ENCODE data around the gene FRMD1.

FRMD1 gene

DNA sequence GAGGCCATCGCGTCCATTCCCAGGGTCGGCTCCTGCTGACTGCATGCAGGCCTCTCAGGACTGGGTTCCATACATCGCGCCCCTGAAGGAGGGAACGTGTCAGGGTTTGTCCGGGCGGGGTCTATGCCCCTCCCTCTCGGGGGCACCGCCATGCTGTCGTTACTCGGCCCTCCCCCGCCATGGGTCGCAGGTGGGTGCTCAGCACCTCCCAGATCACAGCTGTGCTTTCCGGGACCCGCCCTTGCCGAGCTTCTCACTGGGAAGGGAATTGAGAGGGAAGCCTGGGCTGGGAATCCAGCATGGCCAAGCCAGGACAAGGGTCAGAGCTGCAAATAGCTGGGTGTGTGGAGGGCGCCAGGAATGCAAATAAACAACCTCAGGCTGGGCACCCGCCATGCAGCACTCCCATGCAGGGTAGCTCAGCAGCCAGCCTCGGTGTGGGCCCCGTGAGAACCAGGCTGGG is at the start of gene FRMD1:
TSS of gene FRMD1 (minus strand) at position 270 of the 463 bp plus-strand sequence. CDS start at position 152, 118 bp downstream.
- H3K27ac ChIP-seq: no peak within 1 kb of the TSS
- DNase-seq (ENCODE audit: low read depth, low spot score): no peak

DNA sequence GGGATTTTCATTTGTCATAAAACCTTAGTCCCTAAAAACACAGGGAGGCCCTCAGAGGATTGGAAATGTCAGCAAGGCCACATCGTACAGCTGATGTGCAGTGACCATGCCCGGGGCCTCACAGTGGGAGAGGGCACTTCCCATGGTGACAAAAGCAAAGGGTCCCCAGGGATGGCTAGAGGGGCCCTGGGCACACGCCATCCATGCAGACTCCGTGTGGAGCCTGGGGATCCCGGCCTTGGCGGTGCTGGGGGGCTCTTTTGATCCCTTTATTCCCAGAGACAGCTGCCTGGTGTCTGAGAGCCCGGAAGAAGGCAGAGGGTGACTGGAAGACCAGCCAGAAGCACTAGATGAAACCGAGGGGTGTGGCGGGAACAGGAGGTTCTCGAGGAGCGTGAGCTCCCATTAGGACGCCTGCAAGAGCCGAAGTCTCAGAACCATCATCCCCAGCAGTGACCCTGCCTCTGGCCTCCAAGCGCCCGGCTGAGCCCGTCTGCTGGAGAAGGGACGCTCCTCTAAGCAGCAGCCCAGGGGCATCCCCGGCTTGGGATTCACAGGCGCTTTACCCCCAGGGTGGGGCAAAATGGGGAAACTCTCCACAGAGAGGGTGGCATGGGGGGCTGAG is 49.1 kb upstream of the FRMD1 start:
- DNase-seq (ENCODE audit: low read depth, low spot score): no peak
- no peak overlapping the region for H3K27ac ChIP-seq

DNA sequence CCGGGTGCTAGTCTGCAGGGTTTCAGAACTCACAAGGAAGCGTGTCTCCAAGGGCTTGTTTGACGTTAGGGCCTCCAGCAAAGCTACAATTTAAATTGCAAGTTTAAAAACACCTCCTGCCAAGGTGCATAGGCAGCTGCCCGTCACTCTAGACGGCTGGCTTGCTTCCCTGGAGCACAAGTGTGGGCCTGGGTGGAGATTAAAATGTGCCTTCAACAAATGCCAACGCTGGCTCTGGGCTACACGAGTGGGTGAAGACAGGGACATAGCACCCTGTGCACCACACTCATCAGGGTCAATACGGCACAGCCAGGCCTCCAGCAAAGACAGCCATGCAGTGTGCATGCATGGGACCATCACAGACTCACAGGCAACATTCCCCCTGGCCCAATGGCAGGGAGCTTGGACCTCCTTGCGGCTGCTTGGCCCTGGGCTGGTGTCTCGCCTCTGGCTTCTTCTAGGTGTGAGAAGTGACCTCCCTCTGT is 48.4 kb upstream of the FRMD1 start:
- DNase-seq (ENCODE audit: low read depth, low spot score): no peak

DNA sequence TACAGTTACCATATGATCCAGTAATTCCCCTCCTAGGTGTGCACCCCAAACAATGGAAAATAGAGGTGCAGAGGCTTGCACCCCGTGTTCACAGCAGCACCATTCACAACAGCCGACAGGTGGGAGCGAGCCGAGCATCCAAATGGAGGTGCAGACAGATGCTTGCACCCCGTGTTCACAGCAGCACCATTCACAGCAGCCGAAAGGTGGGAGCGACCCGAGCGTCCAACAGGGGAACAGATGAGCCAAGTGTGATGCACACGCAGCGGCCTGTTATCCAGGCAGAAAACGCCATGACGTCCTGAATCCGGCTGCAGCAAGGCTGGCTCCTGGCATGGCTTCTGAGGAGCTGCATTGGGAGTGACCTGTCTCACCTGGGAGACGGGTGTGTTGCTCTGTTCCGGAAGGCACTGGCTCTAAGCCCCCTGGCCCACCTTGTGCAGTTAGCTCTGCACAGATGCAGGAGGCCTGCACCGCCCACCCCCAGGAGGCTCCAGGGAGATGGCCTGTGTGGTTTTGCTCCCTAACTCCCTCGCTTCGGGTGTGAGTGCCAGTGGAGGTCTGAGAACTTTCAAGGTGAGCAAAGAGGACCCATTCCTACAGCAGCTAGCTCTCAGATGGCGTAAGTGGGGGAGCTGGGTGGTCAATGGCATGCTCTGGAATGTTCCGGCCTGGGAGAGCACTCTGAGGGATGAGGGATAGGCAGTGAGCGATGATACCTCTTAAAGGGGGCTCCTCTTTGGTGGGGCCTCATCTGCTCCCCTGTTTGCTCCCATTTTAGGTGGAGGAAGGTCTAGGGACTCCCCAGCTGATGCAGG is 47.8 kb upstream of the FRMD1 start:
- no peak for DNase-seq (ENCODE audit: low read depth, low spot score)
- no peak overlapping the region for H3K27ac ChIP-seq

More for the DNA sequence above, 48.4 kb upstream of the FRMD1 start:
- H3K27ac ChIP-seq: no peak overlapping the region

DNA sequence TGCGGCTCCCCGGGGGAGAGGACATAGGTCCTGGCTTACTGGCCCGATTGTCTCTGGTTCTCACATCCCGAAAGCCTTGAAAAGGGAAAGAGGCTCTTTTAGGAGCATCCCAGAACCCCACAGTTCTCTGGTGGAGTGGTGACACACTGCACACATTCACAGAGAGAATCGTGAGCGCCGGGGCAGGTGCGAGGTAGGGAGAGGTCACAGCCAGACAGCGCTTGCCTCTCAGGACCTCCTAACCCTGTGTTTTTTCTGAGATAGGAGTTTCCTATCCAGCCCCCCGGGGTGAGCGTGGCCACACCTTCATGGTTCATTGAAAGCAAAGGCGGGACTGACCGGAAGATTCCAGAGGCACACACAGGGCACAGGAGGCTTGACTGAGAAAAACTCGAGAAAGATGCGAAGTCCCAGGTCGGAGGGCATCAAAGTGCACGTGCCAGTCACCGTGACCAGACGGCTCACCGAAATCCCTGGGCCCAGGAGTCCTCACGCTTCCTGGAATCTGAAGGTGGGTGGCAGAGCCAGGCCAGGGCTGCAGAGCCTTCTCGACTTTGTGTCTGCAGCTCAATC is 46.5 kb upstream of the FRMD1 start:
- no peak for DNase-seq (ENCODE audit: low read depth, low spot score)
- no peak overlapping the region for H3K27ac ChIP-seq

DNA sequence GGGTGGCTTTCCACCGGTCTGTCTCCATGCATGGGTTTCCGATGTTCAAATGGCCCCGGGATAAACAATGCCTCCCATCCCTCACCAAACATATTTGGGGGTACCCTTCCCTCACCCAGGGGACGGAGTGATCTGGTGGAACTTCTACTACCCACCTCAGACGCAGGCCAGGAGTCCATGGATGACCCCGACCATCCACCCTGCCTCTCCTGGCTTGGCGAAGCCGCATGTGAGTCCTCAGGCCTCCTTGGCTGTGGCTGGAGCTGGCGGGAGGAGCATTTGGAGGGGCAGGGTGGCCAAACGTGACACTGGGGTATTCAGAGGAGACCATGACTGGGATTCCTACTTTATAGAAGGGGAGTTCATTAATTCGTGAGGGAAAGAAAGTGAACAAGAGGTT is 45.9 kb upstream of the FRMD1 start:
- H3K27ac ChIP-seq: no peak overlapping the region
- DNase-seq (ENCODE audit: low read depth, low spot score): no peak

DNA sequence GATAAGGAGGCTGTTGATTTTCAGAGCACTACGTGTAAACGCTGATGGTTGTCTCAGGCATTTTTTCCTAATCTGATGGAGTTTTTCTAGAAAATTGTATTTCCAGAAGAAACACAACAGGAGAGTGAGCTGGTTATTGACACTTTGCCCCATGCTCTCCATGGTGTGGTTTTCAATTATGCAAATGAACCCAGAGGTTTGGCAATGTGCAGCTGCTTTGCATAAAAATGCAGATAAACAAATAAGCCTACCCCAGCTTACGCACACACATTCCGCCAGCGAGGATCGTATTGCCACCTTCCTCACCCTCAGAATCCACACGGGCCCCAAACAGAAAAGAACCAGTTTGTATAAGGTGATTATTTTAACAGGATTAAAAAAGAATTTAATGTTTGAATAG is 45.1 kb upstream of the FRMD1 start:
- H3K27ac ChIP-seq: no peak overlapping the region
- no peak for DNase-seq (ENCODE audit: low read depth, low spot score)

DNA sequence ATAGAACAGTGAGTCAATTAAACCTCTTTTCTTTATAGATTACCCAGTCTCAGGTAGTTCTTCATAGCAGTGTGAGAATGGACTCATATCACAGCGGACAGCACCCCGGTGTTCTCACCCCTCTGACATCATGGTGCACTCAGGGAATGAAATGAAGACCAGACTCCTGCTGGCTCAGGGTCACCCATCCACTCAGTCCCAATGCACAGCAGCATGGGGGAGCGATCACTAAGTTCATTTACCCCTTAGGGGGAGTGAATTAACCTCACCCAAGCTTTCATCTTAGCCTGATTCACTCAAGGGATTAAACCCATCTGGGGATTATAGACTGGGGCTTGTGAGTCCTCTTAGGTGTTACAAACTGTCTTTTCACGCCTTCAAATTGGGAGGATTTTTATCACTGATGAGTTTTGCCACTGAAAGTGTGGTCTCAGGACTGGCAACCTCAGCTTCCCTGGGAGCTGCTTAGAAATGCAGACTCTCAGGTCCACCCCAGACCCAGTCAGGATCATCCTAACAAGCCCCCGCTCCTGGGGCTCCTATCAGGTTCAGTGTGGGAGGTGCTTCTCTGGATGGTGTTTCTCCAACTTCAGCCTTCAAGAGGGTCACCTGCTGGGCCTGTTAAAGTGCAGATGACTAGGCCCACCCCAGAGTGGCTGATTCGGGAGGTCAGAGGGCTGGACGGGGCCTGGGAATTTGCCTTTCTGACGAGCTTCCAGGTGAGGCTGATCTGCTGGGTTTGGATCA is 44.3 kb upstream of the FRMD1 start:
- no peak for DNase-seq (ENCODE audit: low read depth, low spot score)
- H3K27ac ChIP-seq: no peak overlapping the region

DNA sequence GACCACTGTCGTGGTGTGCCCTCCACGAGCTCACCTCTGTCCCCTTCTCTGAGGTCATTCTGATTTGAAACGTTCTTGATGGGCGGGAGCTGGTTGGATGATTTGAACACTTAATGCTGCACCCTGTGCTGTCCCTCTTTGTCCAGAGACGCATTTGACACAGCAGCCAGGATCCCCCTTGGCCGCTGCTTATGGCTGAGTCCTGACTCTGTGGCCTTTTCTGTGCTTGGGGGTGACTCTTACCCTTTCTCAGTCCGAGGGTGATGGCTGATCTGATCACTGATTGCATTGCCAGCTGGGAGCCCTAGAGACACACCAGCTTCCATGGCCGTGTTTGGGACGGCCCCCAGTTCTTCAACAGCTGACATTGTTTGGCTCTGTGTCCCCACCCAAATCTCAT is 43.5 kb upstream of the FRMD1 start:
- H3K27ac ChIP-seq: no peak overlapping the region
- DNase-seq (ENCODE audit: low read depth, low spot score): no peak

DNA sequence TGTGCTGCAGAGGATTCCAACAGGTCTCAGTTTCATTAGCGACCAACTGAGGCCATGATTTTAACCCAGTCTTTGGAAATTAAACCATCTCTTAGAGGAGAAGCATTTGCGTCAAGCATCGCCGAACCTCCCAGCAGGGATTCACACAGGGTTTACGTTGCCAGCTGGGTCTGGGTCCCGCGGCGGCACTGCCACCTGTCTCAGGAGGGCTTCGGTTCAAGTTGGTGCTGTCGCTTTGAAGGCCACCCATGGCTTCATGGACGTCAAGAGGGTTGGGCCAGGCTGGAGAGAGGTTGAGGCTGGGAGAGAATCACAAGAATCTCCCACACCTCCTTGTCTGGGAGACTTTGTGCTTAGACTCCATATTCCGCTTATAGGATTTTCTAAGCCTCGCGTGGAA is 43.0 kb upstream of the FRMD1 start:
- no peak overlapping the region for H3K27ac ChIP-seq
- no peak for DNase-seq (ENCODE audit: low read depth, low spot score)

DNA sequence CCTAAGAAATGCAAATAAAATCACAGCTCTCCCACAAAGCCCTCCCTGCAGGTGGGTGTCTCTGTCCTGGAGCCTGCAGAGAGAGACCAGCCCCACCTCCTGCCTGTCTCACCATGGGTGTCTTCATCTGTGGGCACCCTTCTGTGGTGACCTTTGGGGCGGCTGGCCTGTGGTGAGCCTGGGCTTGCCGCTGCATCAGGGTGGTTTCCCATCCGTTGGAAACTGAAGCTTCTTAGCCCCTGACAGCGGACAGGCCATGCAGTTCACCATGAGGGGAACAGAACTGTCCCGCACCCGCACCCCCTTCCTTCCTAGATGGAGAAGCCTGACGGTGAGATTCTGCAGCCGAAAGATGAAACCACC is 42.3 kb upstream of the FRMD1 start:
- no peak overlapping the region for H3K27ac ChIP-seq
- no peak for DNase-seq (ENCODE audit: low read depth, low spot score)

DNA sequence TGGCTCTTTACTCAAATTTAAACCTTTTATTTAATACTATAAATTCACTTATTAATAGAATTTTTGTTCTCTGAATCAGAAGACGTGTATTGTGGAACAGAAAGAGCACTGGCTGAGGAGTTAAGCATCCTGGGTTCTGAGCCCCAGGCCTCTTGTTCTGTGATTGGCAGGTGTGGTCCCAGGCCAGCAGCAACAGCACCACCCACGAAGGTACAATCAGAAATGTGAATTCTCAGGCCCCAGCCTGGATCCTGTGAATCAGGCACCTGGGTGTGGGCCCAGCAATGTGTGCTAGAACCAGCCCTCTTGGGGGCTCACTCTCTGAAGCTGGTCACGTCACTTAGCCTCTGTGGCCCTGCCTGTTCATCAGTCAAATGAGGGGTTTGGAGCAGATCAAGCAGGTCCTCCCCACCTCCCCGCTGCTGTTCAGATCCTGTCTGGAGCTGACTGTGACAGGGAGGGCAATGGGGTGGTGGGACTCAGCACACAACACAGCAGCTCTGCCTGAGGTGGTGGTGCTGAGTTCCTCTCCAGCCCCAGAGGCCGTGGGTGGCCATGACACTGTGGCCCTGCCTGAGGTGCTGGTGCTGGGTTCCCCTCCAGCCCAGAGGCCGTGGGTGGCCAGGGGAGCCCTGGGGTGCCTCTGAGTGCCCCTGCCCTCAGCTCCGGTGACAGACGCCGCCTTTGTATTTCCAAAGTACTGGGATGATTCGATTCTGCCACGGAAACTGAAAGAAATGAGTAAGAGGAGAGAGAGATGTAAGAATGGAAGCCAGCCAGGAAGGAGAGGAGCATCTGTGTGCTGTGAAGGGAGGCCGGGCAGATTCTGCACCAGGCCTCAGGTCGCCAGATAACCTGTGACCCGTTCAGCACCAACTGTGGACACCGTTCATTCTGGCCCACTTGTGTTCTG is 41.6 kb upstream of the FRMD1 start:
- DNase-seq (ENCODE audit: low read depth, low spot score): no peak
- H3K27ac ChIP-seq: no peak overlapping the region

DNA sequence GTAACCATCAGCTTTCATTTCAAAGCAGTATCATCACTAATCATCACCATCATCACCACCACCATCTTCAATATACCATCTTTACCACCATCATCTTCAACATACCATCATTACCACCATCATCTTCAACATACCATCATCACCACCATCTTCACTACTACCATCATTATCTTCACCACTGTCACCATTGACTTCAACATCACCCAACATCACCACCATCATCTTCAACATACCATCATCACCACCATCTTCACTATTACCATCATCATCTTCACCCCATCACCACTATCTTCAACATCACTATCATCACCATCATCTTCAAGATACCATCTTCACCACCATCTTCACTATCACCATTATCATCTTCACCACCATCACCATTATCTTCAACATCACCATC is 40.5 kb upstream of the FRMD1 start:
- DNase-seq (ENCODE audit: low read depth, low spot score): no peak
- no peak overlapping the region for H3K27ac ChIP-seq

DNA sequence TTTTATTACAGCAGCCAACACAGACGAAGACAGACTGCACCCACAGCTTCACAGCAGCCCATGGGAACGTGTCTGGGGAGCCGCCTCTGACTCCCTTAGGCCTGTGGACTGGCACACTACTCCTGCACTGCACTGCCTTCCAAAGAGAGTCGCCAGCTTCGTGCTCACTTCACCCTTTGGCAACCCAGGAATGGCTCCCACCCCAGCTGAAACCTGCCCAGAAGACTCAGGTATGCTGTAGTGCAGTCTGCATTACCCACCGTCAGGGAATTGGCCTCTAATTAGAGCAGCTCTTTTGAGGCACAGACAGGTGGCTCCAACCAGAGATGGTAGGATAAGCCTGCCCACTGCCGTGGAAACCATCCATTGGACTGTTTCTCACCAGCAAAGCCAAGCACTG is 39.9 kb upstream of the FRMD1 start:
- no peak overlapping the region for H3K27ac ChIP-seq
- DNase-seq (ENCODE audit: low read depth, low spot score): no peak

DNA sequence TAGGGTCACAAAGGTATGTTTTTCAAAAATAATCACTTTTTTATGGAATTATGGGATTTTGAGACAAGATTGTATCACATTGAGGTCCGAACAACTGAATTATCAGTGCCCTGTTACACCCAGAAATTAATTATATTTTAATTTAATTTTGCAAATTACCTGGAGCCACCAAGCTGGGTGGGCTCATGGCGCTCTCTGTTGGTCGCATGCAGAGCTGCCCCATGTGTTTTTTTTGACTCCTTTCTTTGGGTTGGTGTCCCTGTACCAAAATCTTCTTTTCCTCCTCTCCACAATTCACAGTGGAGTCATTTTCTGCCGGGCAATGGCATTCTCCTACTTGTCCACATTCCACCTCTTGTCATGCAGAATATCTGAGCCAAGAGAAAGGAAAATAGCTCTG is 38.9 kb upstream of the FRMD1 start:
- H3K27ac ChIP-seq: no peak overlapping the region
- DNase-seq (ENCODE audit: low read depth, low spot score): no peak

DNA sequence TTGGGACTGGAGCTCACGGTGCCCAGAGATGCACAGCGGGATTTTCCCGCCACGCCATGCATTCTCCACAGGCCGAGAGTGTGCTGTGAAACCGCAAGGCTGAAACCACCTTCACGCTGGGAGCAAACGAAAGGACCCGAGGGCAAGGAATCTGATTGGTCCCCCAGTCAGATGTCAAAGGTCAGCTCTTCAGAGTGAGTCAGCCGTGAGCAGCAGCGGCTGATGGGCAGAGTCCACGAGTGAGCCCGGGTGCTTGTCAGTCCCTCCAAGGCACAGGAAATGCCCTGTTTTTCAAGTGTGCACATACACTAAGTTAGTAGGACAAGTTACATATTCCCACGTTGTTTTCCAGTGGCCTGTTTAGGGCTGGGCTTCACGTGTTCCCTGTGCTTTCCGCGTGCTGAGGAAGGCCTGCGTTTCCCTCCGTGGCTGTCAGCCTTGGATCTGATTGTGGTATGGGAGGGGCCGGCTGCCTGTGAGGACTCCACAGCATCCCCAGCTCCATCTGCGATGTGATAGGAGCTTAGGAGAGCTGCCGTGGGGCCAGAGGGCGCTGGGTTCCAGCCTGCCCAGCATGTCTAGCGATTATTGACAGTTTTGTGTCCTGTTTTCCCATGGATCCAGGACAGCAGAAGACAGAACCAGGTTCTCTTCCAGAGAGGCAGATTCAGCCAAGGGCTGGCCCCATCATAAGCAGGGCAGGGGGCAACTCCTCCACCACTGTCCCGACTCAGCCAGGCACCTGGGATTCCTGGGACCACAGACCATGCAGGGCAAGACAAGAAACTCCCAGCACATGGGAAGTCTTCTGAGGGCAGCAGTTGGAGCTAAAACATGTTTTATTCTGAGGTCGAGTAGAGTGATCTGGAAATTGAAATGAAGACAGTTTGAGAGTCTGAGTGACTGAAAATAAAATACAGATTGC is 38.2 kb upstream of the FRMD1 start:
- H3K27ac ChIP-seq: no peak overlapping the region
- no peak for DNase-seq (ENCODE audit: low read depth, low spot score)

DNA sequence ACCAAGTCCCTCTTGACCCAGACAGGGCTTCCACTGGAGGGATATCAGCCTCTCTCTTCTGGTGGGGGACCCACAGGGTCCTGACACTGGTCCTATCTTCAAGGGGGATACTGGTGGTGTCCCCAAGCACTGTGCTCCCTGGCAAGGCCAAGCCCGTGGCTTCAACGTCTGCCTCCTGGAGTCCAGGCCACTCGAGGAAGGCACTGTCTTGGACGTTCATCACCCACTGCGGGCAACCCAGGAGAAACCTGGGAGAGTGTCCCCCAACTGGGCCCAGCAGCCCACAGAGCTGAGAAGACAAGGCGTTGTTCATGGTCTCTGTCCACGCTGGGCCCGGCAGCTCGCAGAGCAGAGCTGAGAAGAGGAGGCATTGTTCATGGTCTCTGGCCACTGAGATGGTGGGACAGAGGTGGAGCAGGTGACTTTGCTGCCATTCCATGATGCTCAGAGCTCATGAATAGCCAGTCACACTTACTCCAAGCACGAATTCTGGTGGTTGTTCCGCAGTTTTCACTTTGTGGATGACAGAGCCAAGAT is 37.5 kb upstream of the FRMD1 start:
- DNase-seq (ENCODE audit: low read depth, low spot score): no peak
- H3K27ac ChIP-seq: no peak overlapping the region

DNA sequence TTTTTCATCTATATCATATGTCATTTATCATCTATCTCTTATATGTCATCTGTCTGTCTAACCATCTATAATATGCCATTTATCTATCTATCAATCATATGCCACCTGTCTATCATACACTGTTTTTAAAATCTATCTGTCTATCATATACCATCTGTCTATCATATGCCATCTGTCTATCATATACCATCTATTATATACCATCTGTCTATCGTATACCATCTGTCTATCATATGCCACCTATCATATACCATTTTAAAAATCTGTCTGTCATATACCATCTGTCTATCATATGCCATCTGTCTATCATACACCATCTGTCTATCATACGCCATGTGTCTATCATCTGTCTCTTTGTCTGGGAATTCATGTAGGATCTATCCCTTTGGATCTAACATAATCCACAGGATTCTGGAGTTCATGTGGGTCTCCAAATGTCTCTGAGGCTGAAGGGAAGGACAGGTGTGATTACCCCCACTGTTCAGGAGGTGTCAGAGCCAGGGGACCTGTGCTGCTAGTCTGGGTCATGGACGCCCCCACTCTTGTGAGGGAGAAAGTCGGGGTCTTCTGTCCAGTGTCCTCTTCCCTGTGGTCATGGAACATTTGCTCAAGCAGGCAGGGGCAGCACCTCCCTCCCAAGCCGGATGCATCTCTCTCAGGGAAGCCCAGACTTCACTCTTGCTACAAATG is 36.9 kb upstream of the FRMD1 start:
- H3K27ac ChIP-seq: no peak overlapping the region
- DNase-seq (ENCODE audit: low read depth, low spot score): no peak
